Measurements from ENCODE around the gene PLA1A.

The PLA1A gene

DNA sequence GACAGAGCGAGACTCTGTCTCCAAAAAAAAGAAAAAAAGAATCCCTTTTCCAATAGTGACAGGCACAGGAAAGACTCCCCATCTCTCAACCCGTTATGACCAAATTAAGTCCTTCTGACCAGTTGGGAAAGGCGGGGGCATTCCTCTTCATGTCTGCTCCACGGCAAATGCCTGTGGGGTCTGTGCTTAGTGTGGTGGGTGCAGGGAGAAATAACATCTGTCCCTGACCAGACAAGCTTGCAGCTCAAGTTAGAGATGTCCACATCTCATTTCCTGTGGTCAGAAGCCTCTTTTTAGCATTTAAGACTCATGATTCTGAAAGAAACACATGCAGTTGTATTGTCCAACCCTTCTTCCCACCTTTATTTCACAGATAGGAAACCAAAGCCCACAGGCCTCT, 16.2 kb downstream of the PLA1A start:
- Histone ChIP-seq H3K36me3 (no peaks in the 10 kb centered on the region), H3K4me3 (ENCODE audit: low read depth, low read length) (no peak overlapping the region), H3K27me3 (ENCODE audit: insufficient read depth, low read depth, severe bottlenecking) (no peaks in the 10 kb centered on the region), H3K27ac (no peak overlapping the region), H3K9me3 (ENCODE audit: severe bottlenecking) (no peaks in the 10 kb centered on the region)
- no peak for DNase-seq
- TF ChIP-seq, protein P1, sequence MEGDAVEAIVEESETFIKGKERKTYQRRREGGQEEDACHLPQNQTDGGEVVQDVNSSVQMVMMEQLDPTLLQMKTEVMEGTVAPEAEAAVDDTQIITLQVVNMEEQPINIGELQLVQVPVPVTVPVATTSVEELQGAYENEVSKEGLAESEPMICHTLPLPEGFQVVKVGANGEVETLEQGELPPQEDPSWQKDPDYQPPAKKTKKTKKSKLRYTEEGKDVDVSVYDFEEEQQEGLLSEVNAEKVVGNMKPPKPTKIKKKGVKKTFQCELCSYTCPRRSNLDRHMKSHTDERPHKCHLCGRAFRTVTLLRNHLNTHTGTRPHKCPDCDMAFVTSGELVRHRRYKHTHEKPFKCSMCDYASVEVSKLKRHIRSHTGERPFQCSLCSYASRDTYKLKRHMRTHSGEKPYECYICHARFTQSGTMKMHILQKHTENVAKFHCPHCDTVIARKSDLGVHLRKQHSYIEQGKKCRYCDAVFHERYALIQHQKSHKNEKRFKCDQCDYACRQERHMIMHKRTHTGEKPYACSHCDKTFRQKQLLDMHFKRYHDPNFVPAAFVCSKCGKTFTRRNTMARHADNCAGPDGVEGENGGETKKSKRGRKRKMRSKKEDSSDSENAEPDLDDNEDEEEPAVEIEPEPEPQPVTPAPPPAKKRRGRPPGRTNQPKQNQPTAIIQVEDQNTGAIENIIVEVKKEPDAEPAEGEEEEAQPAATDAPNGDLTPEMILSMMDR (IDR thresholded peaks at IDR 0.05; ENCODE audit: low read depth, low read length): no peak

DNA sequence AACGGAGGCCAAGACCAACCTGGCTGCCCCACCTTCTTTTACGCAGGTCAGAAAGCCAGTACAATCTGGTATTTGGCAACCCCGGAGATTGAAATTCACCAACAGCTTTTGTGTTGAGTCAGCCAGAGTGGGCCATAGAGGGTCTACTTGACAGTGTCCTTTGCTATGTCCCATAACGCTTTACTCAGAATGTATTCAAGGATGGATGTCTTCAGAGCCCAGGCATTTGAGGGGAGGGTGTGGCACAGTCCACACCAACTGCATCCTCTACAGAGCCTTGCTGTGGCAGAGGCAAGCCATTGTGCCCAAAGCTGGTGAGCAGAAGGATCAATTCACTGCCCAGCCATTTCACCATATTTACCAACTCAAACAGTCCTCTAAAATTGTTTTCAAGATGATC, 18.4 kb downstream of the PLA1A start:
- no peak overlapping the region for H3K4me3 ChIP-seq (ENCODE audit: low read depth, low read length)
- H3K36me3 ChIP-seq: no peaks in the 10 kb centered on the region
- DNase-seq: no peak
- TF ChIP-seq, protein P1 (IDR thresholded peaks at IDR 0.05; ENCODE audit: low read depth, low read length): no peak
- no peak overlapping the region for H3K27ac ChIP-seq
- H3K27me3 ChIP-seq (ENCODE audit: insufficient read depth, low read depth, severe bottlenecking): no peaks in the 10 kb centered on the region
- H3K9me3 ChIP-seq (ENCODE audit: severe bottlenecking): no peaks in the 10 kb centered on the region

DNA sequence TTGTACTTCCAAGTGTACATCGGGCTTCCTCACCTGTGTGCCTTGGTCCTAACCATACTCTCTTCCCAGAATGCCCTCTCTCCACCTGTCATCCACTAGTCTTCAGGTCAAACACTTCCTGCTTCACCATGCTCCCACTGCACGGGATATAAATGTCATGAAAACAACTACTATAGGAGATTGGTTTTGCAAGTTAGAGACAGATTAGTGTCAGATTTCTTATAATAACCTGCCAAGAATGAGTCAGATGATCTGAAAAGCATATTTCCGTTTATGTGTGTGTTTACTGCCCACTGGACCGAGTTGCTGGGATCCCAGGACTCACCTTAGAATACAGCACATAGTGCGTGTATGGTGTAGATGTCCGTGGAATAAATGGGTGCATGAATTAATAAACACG, 21.4 kb downstream of the PLA1A start:
- no peaks in the 10 kb centered on the region for H3K9me3 ChIP-seq (ENCODE audit: severe bottlenecking)
- H3K36me3 ChIP-seq: no peaks in the 10 kb centered on the region
- no peak overlapping the region for H3K4me3 ChIP-seq (ENCODE audit: low read depth, low read length)
- H3K27me3 ChIP-seq (ENCODE audit: insufficient read depth, low read depth, severe bottlenecking): no peaks in the 10 kb centered on the region
- TF ChIP-seq, protein P1 (IDR thresholded peaks at IDR 0.05; ENCODE audit: low read depth, low read length): no peak
- no peak for DNase-seq
- no peak overlapping the region for H3K27ac ChIP-seq

DNA sequence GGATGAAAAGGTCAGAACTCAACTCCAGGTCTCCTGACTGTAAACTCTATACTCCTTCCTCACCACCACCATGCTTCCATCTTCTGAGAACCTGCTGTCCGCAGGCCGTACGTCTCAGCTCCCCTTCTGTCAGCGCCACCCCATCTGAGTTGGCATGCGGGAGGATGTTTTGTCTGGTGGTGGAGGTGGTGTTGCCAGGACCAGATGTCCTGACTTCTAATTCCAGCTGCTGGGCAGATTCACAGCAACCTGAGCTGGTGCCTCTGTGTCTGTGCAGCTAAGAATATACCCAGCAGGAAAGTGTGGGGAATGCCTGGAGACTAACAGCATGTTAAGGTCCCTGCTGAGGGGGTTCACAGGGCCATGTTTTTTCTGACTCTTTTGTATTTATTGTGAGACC, 23.2 kb downstream of the PLA1A start:
- no peak overlapping the region for H3K27ac ChIP-seq
- no peak overlapping the region for H3K4me3 ChIP-seq (ENCODE audit: low read depth, low read length)
- no peaks in the 10 kb centered on the region for H3K27me3 ChIP-seq (ENCODE audit: insufficient read depth, low read depth, severe bottlenecking)
- TF ChIP-seq, protein P1 (IDR thresholded peaks at IDR 0.05; ENCODE audit: low read depth, low read length): no peak
- DNase-seq: no peak
- H3K9me3 ChIP-seq (ENCODE audit: severe bottlenecking): no peaks in the 10 kb centered on the region
- H3K36me3 ChIP-seq: no peaks in the 10 kb centered on the region

DNA sequence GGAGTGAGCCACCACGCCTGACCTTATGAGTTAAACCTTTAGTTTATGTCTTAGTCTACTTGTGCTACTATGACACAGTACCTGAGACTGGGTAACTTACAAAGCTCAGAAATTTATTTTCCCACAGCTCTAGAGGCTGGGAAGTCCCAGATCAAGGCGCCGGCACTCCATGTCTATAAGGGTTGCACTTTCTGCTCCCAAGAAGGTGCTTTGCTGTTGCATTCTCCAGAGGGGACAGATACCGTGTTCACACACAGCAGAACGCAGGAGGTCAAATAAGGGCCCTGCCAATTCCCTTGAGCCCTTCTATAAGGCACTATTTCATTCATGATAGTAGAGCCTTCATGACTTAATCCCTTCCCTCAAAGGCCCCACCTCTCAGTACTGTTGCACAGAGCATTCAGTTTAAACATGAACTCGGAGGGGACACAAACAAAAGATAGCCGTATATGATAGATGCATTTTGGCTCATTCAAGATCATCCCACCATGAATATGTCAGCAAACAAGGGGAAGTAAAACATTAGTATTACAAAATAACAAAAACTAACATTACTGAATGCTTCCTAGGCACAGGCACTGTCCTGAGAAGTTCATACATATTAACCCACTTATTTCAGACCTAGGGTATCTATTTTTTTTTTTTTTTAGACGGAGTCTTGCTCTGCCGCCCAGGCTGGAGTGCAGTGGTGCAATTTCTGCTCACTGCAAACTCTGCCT, 26.5 kb downstream of the PLA1A start:
- Histone ChIP-seq H3K27me3 (ENCODE audit: insufficient read depth, low read depth, severe bottlenecking) (no peaks in the 10 kb centered on the region), H3K9me3 (ENCODE audit: severe bottlenecking) (no peaks in the 10 kb centered on the region), H3K36me3 (no peaks in the 10 kb centered on the region), H3K4me3 (ENCODE audit: low read depth, low read length) (no peak overlapping the region), H3K27ac (no peak overlapping the region)
- no peak for DNase-seq
- TF ChIP-seq, protein P1 (IDR thresholded peaks at IDR 0.05; ENCODE audit: low read depth, low read length): no peak
